IMR-90 (cell line): ENCODE results near the gene BRAT1. TPM values are rescaled to one million over a fixed set of nuclear protein-coding genes. Genes with fewer than 3 reads are reported as not detected.
A peak's percentile ranks its signal among the peaks of the same experiment; 100 is the strongest.

Experiments
- ATAC-seq: fragments of 200-7000 bp; cut with Tn5 transposase; 2 replicates; pipeline ENCODE4 v1.9.1; 2020; ENCODE audit warnings: low read depth, mild to moderate bottlenecking, moderate library complexity
- BruUV-seq: library from RNA; stranded (reverse); fragments of 400-500 nt; replicated peaks from 2 replicates; lab custom pipeline; 2021; lab: Mats Ljungman, UMichigan
- CTCF ChIA-PET: fragments of 300-600 bp; formaldehyde crosslinking; extraction: SDS; loops from one replicate; lab custom pipeline; 2021; ENCODE audit warnings: antibody characterized with exemption; lab: Yijun Ruan, JAX
- POLR2A ChIA-PET: fragments of 300-600 bp; sonication (Branson Sonifier 250); formaldehyde crosslinking; loops from one replicate; lab custom pipeline; 2022; ENCODE audit warnings: antibody characterized with exemption; ENCODE audit not compliant: unreplicated experiment; lab: Charles Lee
- DNase-seq: peaks from one replicate; pipeline ENCODE4 v3.0.0; 2013
- H2AFZ ChIP-seq: replicated peaks from 2 replicates; pipeline ENCODE3; 2013; ENCODE audit warnings: low read length, mild to moderate bottlenecking; ENCODE audit not compliant: poor library complexity
- H2AK5ac ChIP-seq: 2 replicates; pipeline ENCODE4 v1.6.1; 2013; ENCODE audit warnings: low read depth, low read length, inconsistent platforms
- H2AK9ac ChIP-seq: replicated peaks from 2 replicates; pipeline ENCODE3; 2013; ENCODE audit warnings: mild to moderate bottlenecking, low read depth, low read length, moderate library complexity; ENCODE audit not compliant: poor library complexity
- H2BK120ac ChIP-seq: 2 replicates; pipeline ENCODE4 v1.6.1; 2013; ENCODE audit warnings: low read depth, low read length, inconsistent platforms
- H2BK15ac ChIP-seq: 3 replicates; pipeline ENCODE4 v1.6.1; 2013; ENCODE audit warnings: low read depth, low read length, inconsistent platforms
- H2BK20ac ChIP-seq: 2 replicates; pipeline ENCODE4 v1.6.1; 2013; ENCODE audit warnings: low read depth, mild to moderate bottlenecking, inconsistent platforms, low read length, moderate library complexity
- H2BK5ac ChIP-seq: 2 replicates; pipeline ENCODE4 v1.6.1; 2013; ENCODE audit warnings: mild to moderate bottlenecking, low read depth, low read length, inconsistent platforms; ENCODE audit not compliant: poor library complexity, severe bottlenecking
- H3K14ac ChIP-seq: replicated peaks from 2 replicates; pipeline ENCODE4 v1.6.1; 2013; ENCODE audit warnings: low read depth, low read length, inconsistent platforms
- H3K18ac ChIP-seq: 2 replicates; pipeline ENCODE4 v1.6.1; 2013; ENCODE audit warnings: low read depth, low read length, control low read depth
- H3K23ac ChIP-seq: 2 replicates; pipeline ENCODE4 v1.6.1; 2013; ENCODE audit warnings: low read depth, low read length, inconsistent platforms
- H3K27ac ChIP-seq: 2 replicates; pipeline ENCODE4 v1.5.1; 2013; ENCODE audit warnings: mild to moderate bottlenecking, control low read depth, low read length; ENCODE audit not compliant: insufficient read depth
- H3K27me3 ChIP-seq: 2 replicates; pipeline ENCODE4 v1.6.1; 2013; ENCODE audit warnings: low read length; ENCODE audit not compliant: control insufficient read depth, insufficient read depth
- H3K36me3 ChIP-seq: 2 replicates; pipeline ENCODE4 v1.6.1; 2013; ENCODE audit warnings: low read length, mixed read lengths; ENCODE audit not compliant: control insufficient read depth, insufficient read depth
- H3K4ac ChIP-seq: 2 replicates; pipeline ENCODE4 v1.6.1; 2013; ENCODE audit warnings: low read depth, low read length, inconsistent platforms
- H3K4me1 ChIP-seq: 2 replicates; pipeline ENCODE4 v1.6.1; 2013; ENCODE audit warnings: low read length, mixed read lengths; ENCODE audit not compliant: control insufficient read depth, insufficient read depth
- H3K4me2 ChIP-seq: 2 replicates; pipeline ENCODE4 v1.6.1; 2013; ENCODE audit warnings: low read depth, mild to moderate bottlenecking, control low read depth, low read length, moderate library complexity
- H3K4me3 ChIP-seq: 2 replicates; pipeline ENCODE4 v1.5.1; 2013; ENCODE audit warnings: low read depth, mild to moderate bottlenecking, control low read depth, low read length, moderate library complexity; ENCODE audit not compliant: insufficient read depth
- H3K56ac ChIP-seq: 2 replicates; pipeline ENCODE4 v1.6.1; 2013; ENCODE audit warnings: low read length, inconsistent platforms; ENCODE audit not compliant: insufficient read depth; ENCODE audit errors: extremely low read depth
- H3K79me1 ChIP-seq, 2 experiments: 2 replicates each; pipeline ENCODE4 v1.6.1; 2013; ENCODE audit warnings: low read length in 2 of 2, inconsistent platforms in 1 of 2, low read depth in 1 of 2
- H3K9ac ChIP-seq: 2 replicates; pipeline ENCODE4 v1.6.1; 2013; ENCODE audit warnings: low read depth, low read length, control low read depth
- H3K9me1 ChIP-seq: 2 replicates; pipeline ENCODE4 v1.6.1; 2013; ENCODE audit warnings: low read length, inconsistent platforms; ENCODE audit not compliant: insufficient read depth
- H3K9me3 ChIP-seq: 2 replicates; pipeline ENCODE4 v1.6.1; 2013; ENCODE audit warnings: low read length; ENCODE audit not compliant: control insufficient read depth, insufficient read depth
- H4K20me1 ChIP-seq: 2 replicates; pipeline ENCODE4 v1.6.1; 2013; ENCODE audit warnings: low read length, inconsistent platforms; ENCODE audit not compliant: insufficient read depth
- H4K5ac ChIP-seq: 2 replicates; pipeline ENCODE4 v1.6.1; 2013; ENCODE audit warnings: mild to moderate bottlenecking, low read depth, low read length, control low read depth
- H4K8ac ChIP-seq, 2 experiments: 2 replicates each; pipeline ENCODE4 v1.6.1; 2013; ENCODE audit warnings: low read depth in 2 of 2, low read length in 2 of 2, control low read depth in 1 of 2, inconsistent platforms in 1 of 2
- H4K91ac ChIP-seq: 2 replicates; pipeline ENCODE4 v1.6.1; 2013; ENCODE audit warnings: low read depth, low read length, inconsistent platforms; ENCODE audit not compliant: insufficient read depth
- BHLHE40 ChIP-seq: fragments of 150-350 bp; IDR thresholded peaks from 2 replicates; pipeline ENCODE4 v1.6.1; 2016; ENCODE audit warnings: mild to moderate bottlenecking, low read depth, low read length
- CEBPB ChIP-seq: IDR thresholded peaks from 2 replicates; pipeline ENCODE4 v1.6.1; 2012; ENCODE audit warnings: low read depth, low read length, improper control_type of control experiment
- CTCF ChIP-seq: conservative IDR thresholded peaks from 2 replicates; pipeline ENCODE4 v1.5.1; 2012; ENCODE audit warnings: mild to moderate bottlenecking, low read depth, low read length, improper control_type of control experiment
- FOS ChIP-seq: fragments of 150-350 bp; IDR thresholded peaks from 2 replicates; pipeline ENCODE4 v1.6.1; 2016; ENCODE audit warnings: low read depth, low read length
- MAZ ChIP-seq: IDR thresholded peaks from 2 replicates; pipeline ENCODE4 v1.6.1; 2012; ENCODE audit warnings: low read depth, mild to moderate bottlenecking, low read length, improper control_type of control experiment, moderate library complexity, borderline replicate concordance
- NFE2L2 ChIP-seq: fragments of 150-350 bp; IDR thresholded peaks from 2 replicates; pipeline ENCODE4 v1.6.1; 2016; ENCODE audit warnings: low read depth, mild to moderate bottlenecking, low read length
- POLR2A ChIP-seq: IDR thresholded peaks from 2 replicates; pipeline ENCODE4 v1.6.1; 2012; ENCODE audit warnings: mild to moderate bottlenecking, low read depth, low read length
- RAD21 ChIP-seq: IDR thresholded peaks from 2 replicates; pipeline ENCODE4 v1.6.1; 2012; ENCODE audit warnings: low read length, improper control_type of control experiment
- RFX5 ChIP-seq: IDR thresholded peaks from 2 replicates; pipeline ENCODE4 v1.8.0; 2012; ENCODE audit warnings: low read depth, mild to moderate bottlenecking, low read length, moderate library complexity
- WGBS, 2 experiments: methylation state at CpG; one replicate each; pipeline versions ENCODE4 v1.1.5 to v1.1.7; 2013; ENCODE audit warnings: missing lambda C conversion rate in 2 of 2; ENCODE audit not compliant: insufficient read length in 1 of 2; ENCODE audit errors: extremely low coverage in 2 of 2; 5-methylcytosine and 5-hydroxymethylcytosine counted together
- dilution Hi-C: fragments of 300-500 bp; cut with HindIII; formaldehyde crosslinking; loops from one replicate; pipeline ENCODE4 v1.14.3; 2018; ENCODE audit warnings: low sequenced_read_pairs; ENCODE audit not compliant: unreplicated experiment
- in situ Hi-C: fragments of 300-500 bp; cut with MboI; formaldehyde crosslinking; loops from 3 replicates; pipeline ENCODE4 v1.14.3; 2019; ENCODE audit warnings: low sequenced_read_pairs, inconsistent platforms, mixed read lengths
- intact Hi-C: fragments of 100-400 bp; cut with micrococcal nuclease; formaldehyde crosslinking; loops from 2 replicates; pipeline ENCODE4 v1.10.0; 2022
- polyA plus RNA-seq, 3 experiments: library from polyadenylated mRNA; depleted of rRNA; stranded (reverse); fragments of >200 nt; gene quantifications; 2 replicates each; pipeline ENCODE4 v1.2.3, GENCODE V29; 2012; ENCODE audit warnings: low replicate concordance in 1 of 3
- total RNA-seq: library from RNA; depleted of rRNA; stranded (reverse); fragments of >200 nt; gene quantifications from 2 replicates; pipeline ENCODE4 v1.2.3, GENCODE V29; 2012

BRAT1 gene
- total and polyA plus RNA-seq, 2 of the 4 experiments (the other 2 are of a cell fraction): 6.8 to 21.9 TPM

GRCh38 chr7:2521341-2521745 lies 34.0 kb downstream of the BRAT1 start:
- Histone ChIP-seq H4K91ac (no peak overlapping the region), H3K56ac (no peak overlapping the region), H3K23ac (no peak overlapping the region; the same call in 1 of the 2 replicates), H2BK15ac (no peak overlapping the region), H3K4me3 (no peak overlapping the region), H3K9me3 (no peaks in the 10 kb centered on the region), H2AFZ (no peak overlapping the region), H3K27ac (no peak overlapping the region), H3K14ac (no peak overlapping the region), H3K4me1 (peaks cover 32% of the 10 kb centered on the region), H2BK120ac (no peak overlapping the region), H3K79me1 (peaks cover 0 to 8% of the 10 kb centered on the region in 2 experiments; a peak in 2 of 4 replicates), H2AK9ac (no peak overlapping the region), H2BK5ac (no peak overlapping the region), H3K18ac (no peak overlapping the region), H3K27me3 (no peaks in the 10 kb centered on the region), H3K4ac (no peak overlapping the region), H3K9me1 (peaks cover 15% of the 10 kb centered on the region), H3K36me3 (no peaks in the 10 kb centered on the region), H3K4me2 (no peak overlapping the region), H2AK5ac (0 out of 2 replicates have a peak overlapping the region, but pooled peaks have one; percentile 16), H4K5ac (no peak overlapping the region), H3K9ac (no peak overlapping the region), H2BK20ac (no peak overlapping the region), H4K8ac (no peak overlapping the region), H4K20me1 (0 out of 2 replicates have a peak, but pooled peaks cover 9% of the 10 kb centered on the region)
- 57% methylated on average over 17 of the region's 21 CpGs; no CpG with 5 or more reads in 1 of the 2 experiments for whole genome bisulfite sequencing, 2 experiments
- DNase-seq: no peak
- ChIA-PET CTCF (no interaction called here), POLR2A (no interaction called here)
- in situ Hi-C loops: no loop called here
- dilution Hi-C loops: no loop called here
- ATAC-seq: no peak
- intact Hi-C loops: no loop called here
- BruUV-seq: no TSS peak
- TF ChIP-seq FOS (no peak), BHLHE40 (no peak), MAZ (no peak), RFX5 (no peak), CEBPB (no peak), NFE2L2 (no peak), RAD21 (no peak), CTCF (no peak), POLR2A (no peak)
